HUES6 (cell line): Measurements from ENCODE around the gene SLCO1C1.

Experiments
- H3K27ac ChIP-seq: 2 replicates; pipeline ENCODE4 v1.7.0; 2013; ENCODE audit warnings: low read depth, mild to moderate bottlenecking, low read length, inconsistent platforms
- H3K27me3 ChIP-seq: 2 replicates; pipeline ENCODE4 v1.6.1; 2013; ENCODE audit warnings: low read length; ENCODE audit not compliant: control insufficient read depth, insufficient read depth
- H3K36me3 ChIP-seq: 2 replicates; pipeline ENCODE4 v1.6.1; 2013; ENCODE audit warnings: low read length; ENCODE audit not compliant: control insufficient read depth, insufficient read depth
- H3K4me1 ChIP-seq: 2 replicates; pipeline ENCODE4 v1.6.1; 2013; ENCODE audit warnings: low read length; ENCODE audit not compliant: control insufficient read depth, insufficient read depth
- H3K4me3 ChIP-seq: 2 replicates; pipeline ENCODE4 v1.5.1; 2013; ENCODE audit warnings: low read depth, low read length
- H3K9ac ChIP-seq: one replicate; pipeline ENCODE4 v1.6.1; 2013; ENCODE audit warnings: mild to moderate bottlenecking, low read length
- H3K9me3 ChIP-seq: 2 replicates; pipeline ENCODE4 v1.6.1; 2013; ENCODE audit warnings: low read depth, low read length; ENCODE audit not compliant: control insufficient read depth, insufficient read depth

SLCO1C1 gene

DNA sequence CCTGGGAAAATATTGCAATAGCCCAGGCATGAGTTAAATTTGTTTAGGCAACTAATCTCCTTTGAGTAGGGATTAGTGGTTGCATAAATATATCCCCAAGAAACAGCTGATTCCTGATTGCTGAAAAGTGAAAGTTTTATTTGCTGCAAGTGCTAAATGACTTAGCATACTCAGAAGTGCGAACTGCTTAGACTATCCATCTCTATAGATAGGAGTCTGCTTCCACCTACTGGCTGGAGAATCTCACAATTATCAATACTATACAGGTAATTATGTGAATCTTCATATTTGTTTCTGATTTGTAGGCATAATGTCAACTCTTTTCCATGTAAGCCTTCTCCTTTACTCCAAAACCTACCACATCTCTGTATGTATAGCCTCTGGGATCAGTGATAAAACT lies 103.4 kb downstream of the SLCO1C1 start:
- no peak overlapping the region for H3K27ac ChIP-seq
- H3K36me3 ChIP-seq = no peaks in the 10 kb centered on the region
- no peak overlapping the region for H3K9ac ChIP-seq
- H3K4me1 ChIP-seq = no peaks in the 10 kb centered on the region
- H3K4me3 ChIP-seq = no peak overlapping the region
- H3K9me3 ChIP-seq = no peaks in the 10 kb centered on the region
- no peaks in the 10 kb centered on the region for H3K27me3 ChIP-seq

DNA sequence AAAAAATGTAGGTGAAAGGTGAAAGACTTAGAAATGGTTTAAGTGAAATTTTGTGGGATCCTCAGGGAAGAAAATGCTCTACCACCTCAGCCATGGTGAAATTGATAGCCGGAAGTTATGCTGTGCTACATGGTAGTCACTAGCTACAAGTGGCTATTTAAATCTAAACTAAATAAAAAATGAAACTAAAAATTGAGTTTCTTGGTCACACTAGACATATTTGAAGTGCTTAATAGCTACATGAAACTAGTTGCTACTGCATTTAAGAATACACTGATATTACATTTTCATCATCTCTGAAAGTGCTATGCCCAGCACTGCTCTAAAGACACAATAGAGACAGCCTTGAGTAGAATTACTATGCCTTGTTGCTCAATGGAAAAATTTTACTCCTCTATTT lies 105.0 kb downstream of the SLCO1C1 start:
- no peaks in the 10 kb centered on the region for H3K9me3 ChIP-seq
- H3K27ac ChIP-seq = no peak overlapping the region
- no peaks in the 10 kb centered on the region for H3K36me3 ChIP-seq
- H3K9ac ChIP-seq = no peak overlapping the region
- H3K4me3 ChIP-seq = no peak overlapping the region
- H3K4me1 ChIP-seq = no peaks in the 10 kb centered on the region
- no peaks in the 10 kb centered on the region for H3K27me3 ChIP-seq

DNA sequence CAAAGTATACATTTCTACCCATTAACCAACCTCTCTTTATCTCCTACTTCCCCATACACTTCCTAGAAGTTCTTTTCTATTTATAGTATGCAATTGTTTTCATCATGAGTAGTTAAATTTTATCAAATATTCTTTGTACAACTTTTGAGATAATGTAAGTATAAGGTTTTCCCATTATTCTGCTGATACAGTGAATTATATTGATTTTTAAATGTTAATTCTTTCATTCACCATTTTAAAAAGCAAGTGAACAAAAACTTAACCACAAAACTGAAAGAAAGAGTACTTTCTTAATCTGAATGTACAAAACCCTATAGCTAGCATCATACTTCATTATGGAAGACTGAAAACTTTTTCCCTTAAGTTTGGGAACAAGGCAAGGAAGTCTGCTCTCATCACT lies 105.9 kb downstream of the SLCO1C1 start:
- H3K27me3 ChIP-seq = no peaks in the 10 kb centered on the region
- no peaks in the 10 kb centered on the region for H3K36me3 ChIP-seq
- no peak overlapping the region for H3K4me3 ChIP-seq
- H3K4me1 ChIP-seq = no peaks in the 10 kb centered on the region
- no peaks in the 10 kb centered on the region for H3K9me3 ChIP-seq
- no peak overlapping the region for H3K9ac ChIP-seq
- no peak overlapping the region for H3K27ac ChIP-seq
